Ovary (tissue), 3 donors: ENCODE measurements around the gene MCM7.

Experiments used
- EP300 ChIP-seq: sonication (generic); formaldehyde crosslinking; IDR thresholded peaks from one replicate; pipeline ENCODE4 v1.6.1; 2017; ENCODE audit warnings: antibody characterized with exemption
- POLR2A ChIP-seq: fragments of 450-650 bp; IDR thresholded peaks from one replicate; pipeline ENCODE4 v1.6.1; 2017; ENCODE audit warnings: antibody characterized with exemption, mild to moderate bottlenecking, moderate library complexity
- TF ChIP-seq, protein P1 (sequence below), 3 donors: fragments of 450-650 bp in 2 of 3; fragments of 200-600 bp in 1 of 3; IDR thresholded peaks; one replicate each; pipeline versions ENCODE4 v1.5.1 to v1.8.0; 2016 to 2022; ENCODE audit warnings: antibody characterized with exemption in 3 of 3, mild to moderate bottlenecking in 1 of 3
- donor health status: DM: no; HTN: no; CAD: no.

DNA sequence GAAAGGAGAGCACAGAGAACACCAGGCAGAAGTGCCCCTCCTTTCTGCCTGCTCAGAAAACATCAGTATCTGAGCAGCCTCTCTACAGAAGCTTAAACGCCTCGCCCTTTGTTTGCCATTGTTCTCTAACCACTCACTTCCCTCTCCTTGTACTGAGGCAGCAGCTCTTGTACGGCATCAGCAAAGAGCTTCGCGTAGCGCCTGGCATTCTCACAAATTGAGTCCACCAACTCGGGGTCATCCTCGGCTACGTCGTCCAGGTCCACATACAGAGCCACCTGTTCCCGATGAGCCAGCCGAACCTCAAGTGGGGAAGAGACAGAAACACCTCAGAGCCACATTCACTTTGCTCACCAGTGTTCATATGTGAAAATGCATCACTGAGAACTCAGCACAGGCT, 1.7 kb downstream of the MCM7 start:
- TF ChIP-seq POLR2A (no peak), EP300 (no peak)
- TF ChIP-seq, protein P1, sequence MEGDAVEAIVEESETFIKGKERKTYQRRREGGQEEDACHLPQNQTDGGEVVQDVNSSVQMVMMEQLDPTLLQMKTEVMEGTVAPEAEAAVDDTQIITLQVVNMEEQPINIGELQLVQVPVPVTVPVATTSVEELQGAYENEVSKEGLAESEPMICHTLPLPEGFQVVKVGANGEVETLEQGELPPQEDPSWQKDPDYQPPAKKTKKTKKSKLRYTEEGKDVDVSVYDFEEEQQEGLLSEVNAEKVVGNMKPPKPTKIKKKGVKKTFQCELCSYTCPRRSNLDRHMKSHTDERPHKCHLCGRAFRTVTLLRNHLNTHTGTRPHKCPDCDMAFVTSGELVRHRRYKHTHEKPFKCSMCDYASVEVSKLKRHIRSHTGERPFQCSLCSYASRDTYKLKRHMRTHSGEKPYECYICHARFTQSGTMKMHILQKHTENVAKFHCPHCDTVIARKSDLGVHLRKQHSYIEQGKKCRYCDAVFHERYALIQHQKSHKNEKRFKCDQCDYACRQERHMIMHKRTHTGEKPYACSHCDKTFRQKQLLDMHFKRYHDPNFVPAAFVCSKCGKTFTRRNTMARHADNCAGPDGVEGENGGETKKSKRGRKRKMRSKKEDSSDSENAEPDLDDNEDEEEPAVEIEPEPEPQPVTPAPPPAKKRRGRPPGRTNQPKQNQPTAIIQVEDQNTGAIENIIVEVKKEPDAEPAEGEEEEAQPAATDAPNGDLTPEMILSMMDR (IDR thresholded peaks at IDR 0.05): no peak
